ENCODE results near the gene USP31. TPM values are rescaled to one million over a fixed set of nuclear protein-coding genes. Genes with fewer than 3 reads are reported as not detected.
A peak's percentile ranks its signal among the peaks of the same experiment; 100 is the strongest.

Gene USP31
- total and polyA plus RNA-seq, 2 of the 13 experiments (the other 11 are each of a cell fraction or from before 2014, with no cell fraction given): 22.5 to 23.3 TPM

- TF ChIP-seq ZNF407 (CRISPR knock-in tag; IDR thresholded peaks at IDR 0.05; ENCODE audit: not compliant biosample characterization): no peak
- TF ChIP-seq ZNF326 (CRISPR knock-in tag; IDR thresholded peaks at IDR 0.05; ENCODE audit: borderline replicate concordance): no peak
- no peak for TF ChIP-seq ZSCAN29 (CRISPR knock-in tag; conservative IDR thresholded peaks at IDR 0.05)
- no peak for TF ChIP-seq PCBP1 (IDR thresholded peaks at IDR 0.05; ENCODE audit: borderline replicate concordance, low read depth, low read length)
- TF ChIP-seq ZC3H4 (CRISPR knock-in tag; IDR thresholded peaks at IDR 0.05; ENCODE audit: borderline replicate concordance): no peak
- TF ChIP-seq KDM5B (CRISPR knock-in tag; IDR thresholded peaks at IDR 0.05; ENCODE audit: borderline replicate concordance): no peak
- TF ChIP-seq SOX5 (CRISPR knock-in tag; IDR thresholded peaks at IDR 0.05; ENCODE audit: borderline replicate concordance): peak; percentile 60; the same call in 1 of the 2 replicates
- no peak for TF ChIP-seq HNRNPH1 (optimal IDR thresholded peaks at IDR 0.05; ENCODE audit: low read depth, low read length)
- no peak for TF ChIP-seq ZBTB39 (CRISPR knock-in tag; IDR thresholded peaks at IDR 0.05)
- no peak for TF ChIP-seq NRL (CRISPR knock-in tag; IDR thresholded peaks at IDR 0.05; ENCODE audit: borderline replicate concordance)
- no peak for TF ChIP-seq HHEX (CRISPR knock-in tag; IDR thresholded peaks at IDR 0.05)
- TF ChIP-seq ZNF503 (CRISPR knock-in tag; IDR thresholded peaks at IDR 0.05): peak; percentile 50; the same call in 1 of the 2 replicates
- TF ChIP-seq MYNN (CRISPR knock-in tag; IDR thresholded peaks at IDR 0.05; ENCODE audit: low read depth): no peak
- TF ChIP-seq THAP8 (CRISPR knock-in tag; IDR thresholded peaks at IDR 0.05; ENCODE audit: borderline replicate concordance): no peak
- TF ChIP-seq GPN1 (CRISPR knock-in tag; IDR thresholded peaks at IDR 0.05; ENCODE audit: borderline replicate concordance): no peak
- TF ChIP-seq FOXK1 (CRISPR knock-in tag; IDR thresholded peaks at IDR 0.05; ENCODE audit: borderline replicate concordance, low read depth): no peak
- TF ChIP-seq, protein P1, sequence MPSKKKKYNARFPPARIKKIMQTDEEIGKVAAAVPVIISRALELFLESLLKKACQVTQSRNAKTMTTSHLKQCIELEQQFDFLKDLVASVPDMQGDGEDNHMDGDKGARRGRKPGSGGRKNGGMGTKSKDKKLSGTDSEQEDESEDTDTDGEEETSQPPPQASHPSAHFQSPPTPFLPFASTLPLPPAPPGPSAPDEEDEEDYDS (CRISPR knock-in tag; IDR thresholded peaks at IDR 0.05): no peak
- TF ChIP-seq ZNF7 (CRISPR knock-in tag; IDR thresholded peaks at IDR 0.05): no peak
Observed at GRCh38 chr16:23092801-23093117, 56.5 kb downstream of the USP31 start (continued).

All from HepG2 (cell line).